ENCODE data around the gene SERPINI1.

- TF ChIP-seq POLR2AphosphoS5 (IDR thresholded peaks at IDR 0.05) = no peak
- no peak for TF ChIP-seq POLR2A (IDR thresholded peaks at IDR 0.05)
- TF ChIP-seq CTCF (IDR thresholded peaks at IDR 0.05) = no peak
Measured at GRCh38 chr3:167861649-167862048, 126.1 kb downstream of the SERPINI1 start.
